ENCODE results near the gene OVOL1.

The OVOL1 gene

GRCh38 chr11:65816696-65817095 lies 29.8 kb downstream of the OVOL1 start:
- Histone ChIP-seq H3K4me1 (ENCODE audit: low read depth, poor library complexity, severe bottlenecking) (peaks cover 17% of the 10 kb centered on the region), H3K79me2 (ENCODE audit: insufficient read depth, low read depth) (no peaks in the 10 kb centered on the region), H3K36me3 (ENCODE audit: insufficient read depth) (no peaks in the 10 kb centered on the region), H3K4me2 (no peak overlapping the region), H3K4me3 (IDR thresholded peaks at IDR 0.05; ENCODE audit: insufficient read depth, low read depth, low read length) (no peak overlapping the region), H3K27ac (no peak overlapping the region), H2AFZ (ENCODE audit: low read depth) (no peak overlapping the region), H3K27me3 (ENCODE audit: insufficient read depth, low read depth) (no peaks in the 10 kb centered on the region), H4K20me1 (ENCODE audit: insufficient read depth) (no peaks in the 10 kb centered on the region), H3K9ac (no peak overlapping the region)
- no peak for TF ChIP-seq CTCF (conservative IDR thresholded peaks at IDR 0.05; ENCODE audit: low read depth, low read length)

GRCh38 chr11:65817312-65817834 lies 30.5 kb downstream of the OVOL1 start:
- Histone ChIP-seq H3K9ac (peak overlapping the region; percentile 71), H3K79me2 (ENCODE audit: insufficient read depth, low read depth) (no peaks in the 10 kb centered on the region), H3K27ac (peak overlapping the region; percentile 65; the same call in 1 of the 2 replicates), H2AFZ (ENCODE audit: low read depth) (peak overlapping the region; percentile 98), H3K4me3 (IDR thresholded peaks at IDR 0.05; ENCODE audit: insufficient read depth, low read depth, low read length) (no peak overlapping the region), H4K20me1 (ENCODE audit: insufficient read depth) (no peaks in the 10 kb centered on the region), H3K27me3 (ENCODE audit: insufficient read depth, low read depth) (no peaks in the 10 kb centered on the region), H3K4me2 (peak overlapping the region; percentile 66), H3K4me1 (ENCODE audit: low read depth, poor library complexity, severe bottlenecking) (peaks cover 17% of the 10 kb centered on the region), H3K36me3 (ENCODE audit: insufficient read depth) (no peaks in the 10 kb centered on the region)
- no peak for TF ChIP-seq CTCF (conservative IDR thresholded peaks at IDR 0.05; ENCODE audit: low read depth, low read length)

GRCh38 chr11:65817835-65818680 lies 31.2 kb downstream of the OVOL1 start:
- H3K4me3 ChIP-seq (IDR thresholded peaks at IDR 0.05; ENCODE audit: insufficient read depth, low read depth, low read length), result no peak overlapping the region
- H3K27ac ChIP-seq, result peak overlapping the region; percentile 65
- TF ChIP-seq CTCF (conservative IDR thresholded peaks at IDR 0.05; ENCODE audit: low read depth, low read length), result peak; percentile 91
- H3K9ac ChIP-seq, result peak overlapping the region; percentile 71
- H3K4me1 ChIP-seq (ENCODE audit: low read depth, poor library complexity, severe bottlenecking), result peaks cover 17% of the 10 kb centered on the region
- peak overlapping the region; percentile 98 for H2AFZ ChIP-seq (ENCODE audit: low read depth)
- H3K36me3 ChIP-seq (ENCODE audit: insufficient read depth), result no peaks in the 10 kb centered on the region
- no peaks in the 10 kb centered on the region for H4K20me1 ChIP-seq (ENCODE audit: insufficient read depth)
- no peaks in the 10 kb centered on the region for H3K79me2 ChIP-seq (ENCODE audit: insufficient read depth, low read depth)
- peak overlapping the region; percentile 66 for H3K4me2 ChIP-seq
- no peaks in the 10 kb centered on the region for H3K27me3 ChIP-seq (ENCODE audit: insufficient read depth, low read depth)

- Histone ChIP-seq H3K79me2 (ENCODE audit: insufficient read depth, low read depth) (no peaks in the 10 kb centered on the region), H3K4me3 (IDR thresholded peaks at IDR 0.05; ENCODE audit: insufficient read depth, low read depth, low read length) (no peak overlapping the region), H3K4me2 (no peak overlapping the region), H3K9ac (no peak overlapping the region), H4K20me1 (ENCODE audit: insufficient read depth) (no peaks in the 10 kb centered on the region), H3K36me3 (ENCODE audit: insufficient read depth) (no peaks in the 10 kb centered on the region), H3K4me1 (ENCODE audit: low read depth, poor library complexity, severe bottlenecking) (peaks cover 17% of the 10 kb centered on the region), H3K27me3 (ENCODE audit: insufficient read depth, low read depth) (no peaks in the 10 kb centered on the region), H2AFZ (ENCODE audit: low read depth) (no peak overlapping the region), H3K27ac (no peak overlapping the region)
- no peak for TF ChIP-seq CTCF (conservative IDR thresholded peaks at IDR 0.05; ENCODE audit: low read depth, low read length)
Observed at GRCh38 chr11:65821107-65821506, 34.2 kb downstream of the OVOL1 start.
